Measurements from ENCODE around the gene KCNK6. TPM values are rescaled to one million over a fixed set of nuclear protein-coding genes. Genes with fewer than 3 reads are reported as not detected.
A peak's percentile ranks its signal among the peaks of the same experiment; 100 is the strongest.

Gene KCNK6
- total and polyA plus RNA-seq, 2 donors (not counting 1 experiment from before 2014, with no cell fraction given) = 3.4 to 3.7 TPM

- H3K79me2 ChIP-seq (ENCODE audit: control insufficient read depth, insufficient read depth, low read length) = peaks cover 45% of the 10 kb centered on the region
- ChIA-PET POLR2A (interaction anchor here (0.5 to 1.4 kb wide), 3 partner anchors 9 to 162 kb away, joined by 4 to 11 read pairs (median 5); partner anchors contain the start of gene GGN), CTCF (interaction anchor here (0.7 to 1.5 kb wide), 4 partner anchors 26 to 554 kb away, joined by 3 to 5 read pairs (median 4); partner anchors contain the start of genes EIF3K, FAM98C, MRPS12 and SARS2)
Observed at GRCh38 chr19:38376576-38376975, 56.9 kb downstream of the KCNK6 start.

More at GRCh38 chr19:38376576-38376975, 56.9 kb downstream of the KCNK6 start:
- no peak overlapping the region for H2AFZ ChIP-seq (ENCODE audit: insufficient read depth, low read depth, low read length, poor library complexity, severe bottlenecking)
- ATAC-seq (ENCODE audit: low read depth) = no peak
- H3K9me3 ChIP-seq (ENCODE audit: control extremely low read depth in 1 of 3, control insufficient read depth in 2 of 3, insufficient read depth in 1 of 3, low read length in 2 of 3) = no peaks in the 10 kb centered on the region
- intact Hi-C loops (cut with micrococcal nuclease) = no loop called here
- no peak overlapping the region for H3K27ac ChIP-seq (ENCODE audit: low read length in 2 of 2)
- no peaks in the 10 kb centered on the region for H3K9me3 Mint-ChIP-seq (ENCODE audit: insufficient read depth)
- DNase-seq = no peak
- WGBS (ENCODE audit: insufficient coverage) = 96% methylated on average over 3 of the region's 3 CpGs
- TF ChIP-seq EZH2 (IDR thresholded peaks at IDR 0.05; ENCODE audit: borderline replicate concordance, insufficient read depth, low read depth, low read length, poor library complexity, severe bottlenecking) = no peak
- TF ChIP-seq CTCF (IDR thresholded peaks at IDR 0.05) = no peak
- H3K36me3 ChIP-seq (replicated peaks in 1 of 2; ENCODE audit: control extremely low read depth in 1 of 2, control insufficient read depth in 1 of 2, extremely low read depth in 1 of 2, insufficient read depth in 2 of 2, low read length in 1 of 2) = peaks cover 0 to 35% of the 10 kb centered on the region in 2 experiments
- H3K27me3 ChIP-seq (replicated peaks in 1 of 4; ENCODE audit: control extremely low read depth in 1 of 4, control insufficient read depth in 3 of 4, insufficient read depth in 4 of 4, low read length in 3 of 4) = peaks cover 0 to 9% (median 0%) of the 10 kb centered on the region in 4 experiments
- peaks cover 66% of the 10 kb centered on the region for H4K20me1 ChIP-seq (ENCODE audit: control insufficient read depth, insufficient read depth, low read length, poor library complexity, severe bottlenecking)
- H3K4me3 ChIP-seq (ENCODE audit: control extremely low read depth in 1 of 5, extremely low read depth in 1 of 5, insufficient read depth in 1 of 5, low read depth in 2 of 5, low read length in 4 of 5) = no peak overlapping the region
- peaks cover 26% of the 10 kb centered on the region for H3K4me1 Mint-ChIP-seq
- no peaks in the 10 kb centered on the region for H3K27me3 Mint-ChIP-seq
- peak overlapping the region; percentile 85 for H3K4me2 ChIP-seq (replicated peaks; ENCODE audit: low read depth, low read length, poor library complexity, severe bottlenecking)
- H3K27ac Mint-ChIP-seq = peak overlapping the region; percentile 20
- H3K4me1 ChIP-seq (ENCODE audit: control insufficient read depth in 2 of 2, insufficient read depth in 2 of 2, low read length in 2 of 2) = peaks cover 17 to 26% of the 10 kb centered on the region in 2 donors
- H3K4me3 Mint-ChIP-seq = peak overlapping the region; percentile 82
- no peak overlapping the region for H3K9ac ChIP-seq (ENCODE audit: low read length)
